Measurements from ENCODE around the gene HTRA1. TPM values are rescaled to one million over a fixed set of nuclear protein-coding genes. Genes with fewer than 3 reads are reported as not detected.

The HTRA1 gene
- total RNA-seq, 1 donor from 2014 or later, result 58.5 TPM

- DNase-seq, result no peak
Observed at GRCh38 chr10:122516734-122517133, 55.4 kb downstream of the HTRA1 start.

GRCh38 chr10:122519144-122519543 lies 57.8 kb downstream of the HTRA1 start:
- no peak for DNase-seq

- DNase-seq, result no peak
Observed at GRCh38 chr10:122519873-122520272, 58.5 kb downstream of the HTRA1 start.

GRCh38 chr10:122521011-122521410 lies 59.7 kb downstream of the HTRA1 start:
- no peak for DNase-seq

- no peak for DNase-seq
Observed at GRCh38 chr10:122524811-122525210, 63.5 kb downstream of the HTRA1 start.

GRCh38 chr10:122525788-122526187 lies 64.4 kb downstream of the HTRA1 start:
- DNase-seq, result no peak

GRCh38 chr10:122526892-122527291 lies 65.5 kb downstream of the HTRA1 start:
- DNase-seq, result no peak

- DNase-seq, result no peak
Observed at GRCh38 chr10:122530177-122530576, 68.8 kb downstream of the HTRA1 start.

- no peak for DNase-seq
Observed at GRCh38 chr10:122531261-122531660, 69.9 kb downstream of the HTRA1 start.

- DNase-seq, result no peak
Observed at GRCh38 chr10:122531939-122532338, 70.6 kb downstream of the HTRA1 start.

GRCh38 chr10:122532601-122533296 lies 71.4 kb downstream of the HTRA1 start:
- no peak for DNase-seq

GRCh38 chr10:122537545-122537944 lies 76.2 kb downstream of the HTRA1 start:
- no peak for DNase-seq

GRCh38 chr10:122541541-122542002 lies 80.2 kb downstream of the HTRA1 start:
- DNase-seq, result no peak

GRCh38 chr10:122543676-122544445 lies 82.5 kb downstream of the HTRA1 start:
- DNase-seq, result no peak

- no peak for DNase-seq
Observed at GRCh38 chr10:122544493-122544892, 83.1 kb downstream of the HTRA1 start.

GRCh38 chr10:122546242-122546641 lies 84.9 kb downstream of the HTRA1 start:
- DNase-seq, result no peak

- no peak for DNase-seq
Observed at GRCh38 chr10:122548407-122549085, 87.2 kb downstream of the HTRA1 start.

GRCh38 chr10:122549636-122550035 lies 88.3 kb downstream of the HTRA1 start:
- no peak for DNase-seq

- no peak for DNase-seq
Observed at GRCh38 chr10:122550427-122550826, 89.1 kb downstream of the HTRA1 start.

GRCh38 chr10:122550983-122551382 lies 89.6 kb downstream of the HTRA1 start:
- DNase-seq, result no peak

- no peak for DNase-seq
Observed at GRCh38 chr10:122551450-122551849, 90.1 kb downstream of the HTRA1 start.

GRCh38 chr10:122553341-122553740 lies 92.0 kb downstream of the HTRA1 start:
- no peak for DNase-seq
